Suprapubic skin (tissue), 4 donors: ENCODE data around the gene BSPRY. TPM values are rescaled to one million over a fixed set of nuclear protein-coding genes. Genes with fewer than 3 reads are reported as not detected.

Experiments used
- DNase-seq, 2 donors: peaks; one replicate each; pipeline ENCODE4 v3.0.0-alpha.2; 2019; ENCODE audit warnings: low spot score in 2 of 2
- H3K27ac ChIP-seq: fragments of 200-600 bp; sonication (generic); one replicate; pipeline ENCODE4 v1.5.1; 2019
- H3K27me3 ChIP-seq: fragments of 200-600 bp; sonication (generic); one replicate; pipeline ENCODE4 v1.5.1; 2019
- H3K36me3 ChIP-seq: fragments of 200-600 bp; sonication (generic); one replicate; pipeline ENCODE4 v1.5.1; 2019
- H3K4me1 ChIP-seq: fragments of 200-600 bp; sonication (generic); one replicate; pipeline ENCODE4 v1.5.1; 2019
- H3K4me3 ChIP-seq: fragments of 200-600 bp; sonication (generic); one replicate; pipeline ENCODE4 v1.5.1; 2019; ENCODE audit warnings: mild to moderate bottlenecking
- H3K9me3 ChIP-seq: fragments of 200-600 bp; sonication (generic); one replicate; pipeline ENCODE4 v1.5.1; 2019
- CTCF ChIP-seq, 2 donors: fragments of 200-600 bp in 1 of 2; fragments of 450-650 bp in 1 of 2; sonication (generic) in 1 of 2; IDR thresholded peaks; one replicate each; pipeline ENCODE4 v1.5.1; 2016 to 2019; ENCODE audit warnings: antibody characterized with exemption in 2 of 2, mild to moderate bottlenecking in 1 of 2, moderate library complexity in 1 of 2
- EP300 ChIP-seq: sonication (generic); formaldehyde crosslinking; IDR thresholded peaks from one replicate; pipeline ENCODE4 v1.6.1; 2017; ENCODE audit warnings: antibody characterized with exemption
- POLR2A ChIP-seq, 2 donors: fragments of 450-650 bp; IDR thresholded peaks; one replicate each; pipeline ENCODE4 v1.6.1; 2017; ENCODE audit warnings: antibody characterized with exemption in 2 of 2, mild to moderate bottlenecking in 2 of 2, moderate library complexity in 2 of 2
- POLR2AphosphoS5 ChIP-seq, 3 donors: sonication (generic); formaldehyde crosslinking; IDR thresholded peaks; one replicate each; pipeline ENCODE4 v1.6.1; 2017; ENCODE audit warnings: antibody characterized with exemption in 3 of 3
- WGBS: methylation state at CpG from one replicate; pipeline ENCODE4 v1.1.5; 2018; 5-methylcytosine and 5-hydroxymethylcytosine counted together
- total RNA-seq, 4 donors: library from RNA; depleted of rRNA; stranded (reverse); fragments of >200 nt; gene quantifications; one replicate each; pipeline ENCODE4 v1.1.0, GENCODE V29; 2016

The BSPRY gene
- total RNA-seq, 4 donors from 2014 or later: 8.3 to 37.3 (median 30.8) TPM

DNA sequence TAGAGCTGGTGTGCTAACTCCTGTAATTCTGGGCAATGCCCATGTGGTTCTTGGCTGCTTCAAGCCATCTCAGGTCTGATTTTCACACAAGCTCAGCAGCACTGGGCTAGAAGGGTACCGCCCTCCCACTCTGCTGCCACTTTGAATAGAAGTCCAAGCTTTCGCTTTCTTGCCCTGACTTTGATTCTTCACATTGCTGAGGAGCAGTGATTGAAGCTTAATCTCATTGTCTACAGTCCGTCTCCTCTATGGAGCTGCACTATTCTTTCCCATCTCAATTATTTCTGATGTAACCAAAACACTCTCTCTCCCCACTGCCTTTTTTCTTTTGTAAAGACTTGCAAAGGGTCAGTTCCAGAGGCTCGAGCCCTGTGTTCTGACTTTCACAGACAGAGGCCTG, 33.3 kb upstream of the BSPRY start:
- 90% methylated on average over 4 of the region's 4 CpGs for WGBS
- no peak for DNase-seq
- Histone ChIP-seq H3K27ac (no peak overlapping the region), H3K27me3 (no peaks in the 10 kb centered on the region), H3K4me1 (no peaks in the 10 kb centered on the region), H3K36me3 (peaks cover 23% of the 10 kb centered on the region), H3K9me3 (no peaks in the 10 kb centered on the region), H3K4me3 (no peak overlapping the region)
- no peak for TF ChIP-seq EP300
- no peak for TF ChIP-seq POLR2AphosphoS5 (IDR thresholded peaks at IDR 0.05)
- no peak for TF ChIP-seq CTCF (IDR thresholded peaks at IDR 0.05)
- no peak for TF ChIP-seq POLR2A (IDR thresholded peaks at IDR 0.05)

- peaks cover 23% of the 10 kb centered on the region for H3K36me3 ChIP-seq
- 88% methylated on average over 2 of the region's 2 CpGs for WGBS
Observed at GRCh38 chr9:113317777-113318176, 31.6 kb upstream of the BSPRY start.

DNA sequence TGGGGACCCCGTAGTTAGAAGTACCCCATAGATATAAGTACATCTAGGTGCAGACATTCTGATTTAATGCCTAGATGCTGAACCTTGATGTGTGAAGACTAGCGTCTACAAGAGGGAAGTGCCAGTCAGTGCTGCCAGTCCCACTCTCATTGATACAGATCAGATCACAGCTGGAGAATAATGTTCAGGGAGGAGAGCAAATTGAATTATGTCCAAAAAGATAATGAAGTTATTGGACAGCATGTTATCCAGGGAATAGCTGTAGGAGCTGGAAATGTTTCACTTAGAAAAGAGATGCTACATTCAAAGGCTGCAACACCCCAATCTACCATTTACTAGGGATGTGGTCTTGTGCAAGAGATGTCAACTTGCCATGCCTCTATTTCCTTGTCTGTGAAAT, 30.3 kb upstream of the BSPRY start:
- DNase-seq: no peak
- Histone ChIP-seq H3K27ac (no peak overlapping the region), H3K9me3 (no peaks in the 10 kb centered on the region), H3K4me3 (no peak overlapping the region), H3K36me3 (peaks cover 23% of the 10 kb centered on the region), H3K4me1 (no peaks in the 10 kb centered on the region), H3K27me3 (no peaks in the 10 kb centered on the region)
- TF ChIP-seq POLR2AphosphoS5 (IDR thresholded peaks at IDR 0.05) (no peak), CTCF (IDR thresholded peaks at IDR 0.05) (no peak), EP300 (no peak), POLR2A (IDR thresholded peaks at IDR 0.05) (no peak)
- 94% methylated on average over 2 of the region's 2 CpGs for WGBS

More at GRCh38 chr9:113317777-113318176, 31.6 kb upstream of the BSPRY start:
- Histone ChIP-seq H3K27ac (no peak overlapping the region), H3K9me3 (no peaks in the 10 kb centered on the region), H3K4me3 (no peak overlapping the region), H3K4me1 (no peaks in the 10 kb centered on the region), H3K27me3 (no peaks in the 10 kb centered on the region)
- TF ChIP-seq POLR2AphosphoS5 (IDR thresholded peaks at IDR 0.05) (no peak), POLR2A (IDR thresholded peaks at IDR 0.05) (no peak), CTCF (IDR thresholded peaks at IDR 0.05) (no peak), EP300 (no peak)
- no peak for DNase-seq

DNA sequence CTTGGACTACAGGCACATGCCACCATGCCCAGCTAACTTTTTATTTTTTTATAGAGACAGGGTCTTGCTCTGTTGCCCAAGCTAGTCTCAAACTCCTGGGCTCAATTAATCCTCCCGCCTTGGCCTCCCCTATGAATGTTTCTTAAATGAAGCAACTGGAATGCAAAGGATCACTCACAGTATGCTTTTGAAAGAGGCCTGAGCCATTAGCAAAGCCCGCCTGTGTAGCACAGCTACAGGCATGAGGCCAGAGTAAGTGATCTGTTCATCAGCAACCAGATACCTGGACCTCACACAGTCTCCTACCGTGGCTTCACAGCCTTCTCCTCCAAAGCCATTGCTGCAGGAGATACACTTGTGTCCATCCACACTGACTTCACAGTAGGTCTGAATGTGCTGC, 29.3 kb upstream of the BSPRY start:
- WGBS: 100% methylated on average over 3 of the region's 3 CpGs
- Histone ChIP-seq H3K27me3 (no peaks in the 10 kb centered on the region), H3K27ac (no peak overlapping the region), H3K4me3 (no peak overlapping the region), H3K4me1 (no peaks in the 10 kb centered on the region), H3K36me3 (peaks cover 23% of the 10 kb centered on the region), H3K9me3 (no peaks in the 10 kb centered on the region)
- no peak for TF ChIP-seq POLR2A (IDR thresholded peaks at IDR 0.05)
- TF ChIP-seq EP300: no peak
- no peak for TF ChIP-seq CTCF (IDR thresholded peaks at IDR 0.05)
- TF ChIP-seq POLR2AphosphoS5 (IDR thresholded peaks at IDR 0.05): no peak
- no peak for DNase-seq

DNA sequence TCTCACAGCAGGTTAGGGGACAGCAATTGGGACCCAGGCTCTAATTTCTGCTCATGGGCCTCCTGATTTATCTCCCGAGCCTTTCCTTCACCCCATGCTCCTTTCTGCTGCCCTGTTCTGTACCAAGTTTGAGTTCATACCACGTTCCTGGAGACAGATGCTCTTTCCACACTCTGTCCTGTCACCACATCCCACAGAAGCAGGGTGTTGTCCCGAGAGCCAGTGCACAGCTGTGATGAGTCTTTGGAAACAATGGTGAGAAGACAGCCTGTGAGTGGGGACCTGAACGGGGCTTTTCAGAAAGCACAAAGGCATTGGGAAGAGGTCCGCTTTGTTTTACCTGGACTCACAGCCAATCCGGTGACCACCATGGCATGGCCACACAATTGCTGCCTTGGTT, 26.7 kb upstream of the BSPRY start:
- Histone ChIP-seq H3K36me3 (peaks cover 15% of the 10 kb centered on the region), H3K9me3 (no peaks in the 10 kb centered on the region), H3K27ac (no peak overlapping the region), H3K4me1 (no peaks in the 10 kb centered on the region), H3K27me3 (no peaks in the 10 kb centered on the region), H3K4me3 (no peak overlapping the region)
- no peak for TF ChIP-seq CTCF (IDR thresholded peaks at IDR 0.05)
- TF ChIP-seq EP300: no peak
- no peak for TF ChIP-seq POLR2A (IDR thresholded peaks at IDR 0.05)
- TF ChIP-seq POLR2AphosphoS5 (IDR thresholded peaks at IDR 0.05): no peak
- 80% methylated on average over 6 of the region's 6 CpGs for WGBS
- no peak for DNase-seq
